BE2C (cell line): ENCODE results near the gene SERPINA5.

Experiments
- DNase-seq: peaks from one replicate; pipeline ENCODE4 v3.0.0-alpha.2; 2020
- H3K27me3 ChIP-seq: fragments of 250-450 bp; sonication (Bioruptor Pico); 2 replicates; pipeline ENCODE4 v1.5.1; 2020; ENCODE audit warnings: mild to moderate bottlenecking
- H3K36me3 ChIP-seq: fragments of 250-450 bp; sonication (Bioruptor Pico); 2 replicates; pipeline ENCODE4 v1.5.1; 2020; ENCODE audit warnings: mild to moderate bottlenecking
- H3K4me1 ChIP-seq: fragments of 250-450 bp; sonication (Bioruptor Pico); 2 replicates; pipeline ENCODE4 v1.5.1; 2020
- H3K4me3 ChIP-seq: 2 replicates; pipeline ENCODE4 v1.5.1; 2011; ENCODE audit warnings: low read depth, low read length
- H3K9me3 ChIP-seq: fragments of 250-450 bp; sonication (Bioruptor Pico); 2 replicates; pipeline ENCODE4 v1.5.1; 2020
- CTCF ChIP-seq: IDR thresholded peaks from 2 replicates; pipeline ENCODE4 v1.5.1; 2012; ENCODE audit warnings: mild to moderate bottlenecking, low read depth, low read length

The SERPINA5 gene

GRCh38 chr14:94548131-94548998 lies 32.9 kb upstream of the SERPINA5 start:
- Histone ChIP-seq H3K9me3 (no peaks in the 10 kb centered on the region), H3K36me3 (no peaks in the 10 kb centered on the region), H3K4me1 (no peaks in the 10 kb centered on the region), H3K4me3 (no peak overlapping the region), H3K27me3 (no peaks in the 10 kb centered on the region)
- DNase-seq = no peak
- no peak for TF ChIP-seq CTCF

GRCh38 chr14:94548999-94549985 lies 31.9 kb upstream of the SERPINA5 start:
- DNase-seq = peak; percentile 66
- peak; percentile 82 for TF ChIP-seq CTCF
- no peaks in the 10 kb centered on the region for H3K27me3 ChIP-seq

GRCh38 chr14:94550041-94550440 lies 31.2 kb upstream of the SERPINA5 start:
- Histone ChIP-seq H3K4me1 (no peaks in the 10 kb centered on the region), H3K9me3 (no peaks in the 10 kb centered on the region), H3K4me3 (no peak overlapping the region), H3K36me3 (no peaks in the 10 kb centered on the region), H3K27me3 (no peaks in the 10 kb centered on the region)
- no peak for TF ChIP-seq CTCF
- no peak for DNase-seq

More at GRCh38 chr14:94548999-94549985, 31.9 kb upstream of the SERPINA5 start:
- no peaks in the 10 kb centered on the region for H3K4me1 ChIP-seq
- H3K4me3 ChIP-seq = no peak overlapping the region
- H3K9me3 ChIP-seq = no peaks in the 10 kb centered on the region
- H3K36me3 ChIP-seq = no peaks in the 10 kb centered on the region

- TF ChIP-seq CTCF = no peak
- Histone ChIP-seq H3K4me1 (no peaks in the 10 kb centered on the region), H3K4me3 (no peak overlapping the region), H3K36me3 (no peaks in the 10 kb centered on the region), H3K27me3 (no peaks in the 10 kb centered on the region), H3K9me3 (no peaks in the 10 kb centered on the region)
- DNase-seq = no peak
These were observed 25.2 kb upstream of the SERPINA5 start for GRCh38 chr14:94555991-94556390.

GRCh38 chr14:94557327-94557726 lies 23.9 kb upstream of the SERPINA5 start:
- Histone ChIP-seq H3K4me3 (no peak overlapping the region), H3K9me3 (no peaks in the 10 kb centered on the region), H3K36me3 (no peaks in the 10 kb centered on the region), H3K4me1 (no peaks in the 10 kb centered on the region), H3K27me3 (no peaks in the 10 kb centered on the region)
- no peak for TF ChIP-seq CTCF
- no peak for DNase-seq
